Measurements from ENCODE around the gene DOCK10.

DNA sequence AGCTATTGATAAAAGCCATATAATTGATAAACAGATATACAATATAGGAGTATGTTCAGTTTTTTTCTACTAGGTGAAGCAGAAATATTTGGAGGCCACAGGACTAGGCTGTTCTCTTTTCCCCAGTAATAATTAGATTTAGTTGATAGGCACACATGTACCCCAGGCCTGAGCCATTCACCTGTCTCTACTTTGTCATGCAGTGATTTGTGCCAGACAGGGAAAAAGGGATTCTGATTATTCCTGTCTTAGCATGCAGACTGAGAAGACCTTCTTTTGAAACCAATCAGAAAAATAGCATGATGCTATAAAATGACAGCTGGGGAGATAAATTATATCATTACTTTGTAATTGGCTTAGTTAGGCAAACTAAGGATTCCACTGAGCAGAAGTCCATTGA, 94.3 kb downstream of the DOCK10 start:
- TF ChIP-seq, protein P1, sequence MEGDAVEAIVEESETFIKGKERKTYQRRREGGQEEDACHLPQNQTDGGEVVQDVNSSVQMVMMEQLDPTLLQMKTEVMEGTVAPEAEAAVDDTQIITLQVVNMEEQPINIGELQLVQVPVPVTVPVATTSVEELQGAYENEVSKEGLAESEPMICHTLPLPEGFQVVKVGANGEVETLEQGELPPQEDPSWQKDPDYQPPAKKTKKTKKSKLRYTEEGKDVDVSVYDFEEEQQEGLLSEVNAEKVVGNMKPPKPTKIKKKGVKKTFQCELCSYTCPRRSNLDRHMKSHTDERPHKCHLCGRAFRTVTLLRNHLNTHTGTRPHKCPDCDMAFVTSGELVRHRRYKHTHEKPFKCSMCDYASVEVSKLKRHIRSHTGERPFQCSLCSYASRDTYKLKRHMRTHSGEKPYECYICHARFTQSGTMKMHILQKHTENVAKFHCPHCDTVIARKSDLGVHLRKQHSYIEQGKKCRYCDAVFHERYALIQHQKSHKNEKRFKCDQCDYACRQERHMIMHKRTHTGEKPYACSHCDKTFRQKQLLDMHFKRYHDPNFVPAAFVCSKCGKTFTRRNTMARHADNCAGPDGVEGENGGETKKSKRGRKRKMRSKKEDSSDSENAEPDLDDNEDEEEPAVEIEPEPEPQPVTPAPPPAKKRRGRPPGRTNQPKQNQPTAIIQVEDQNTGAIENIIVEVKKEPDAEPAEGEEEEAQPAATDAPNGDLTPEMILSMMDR (conservative IDR thresholded peaks at IDR 0.05): no peak
- no peak for TF ChIP-seq EZH2 (IDR thresholded peaks at IDR 0.05; ENCODE audit: low read depth)

Data from PC-9 (cell line).